ENCODE data around the gene GCSAM. TPM values are rescaled to one million over a fixed set of nuclear protein-coding genes. Genes with fewer than 3 reads are reported as not detected.

The GCSAM gene
- polyA plus RNA-seq, 3 donors: 0.74 to 2.1 (median 1.3) TPM

- no peak for DNase-seq
Observed at GRCh38 chr3:112104774-112105173, 28.3 kb downstream of the GCSAM start.

GRCh38 chr3:112101916-112102315, 31.1 kb downstream of the GCSAM start:
- no peak for DNase-seq

GRCh38 chr3:112097378-112097777, 35.7 kb downstream of the GCSAM start:
- DNase-seq: no peak

- DNase-seq: no peak
Observed at GRCh38 chr3:112096176-112096575, 36.9 kb downstream of the GCSAM start.

GRCh38 chr3:112095731-112096130, 37.3 kb downstream of the GCSAM start:
- DNase-seq: no peak

- no peak for DNase-seq
Observed at GRCh38 chr3:112093180-112093522, 39.9 kb downstream of the GCSAM start.

GRCh38 chr3:112092496-112093179, 40.4 kb downstream of the GCSAM start:
- DNase-seq: no peak

- DNase-seq: no peak
Observed at GRCh38 chr3:112090887-112091586, 42.0 kb downstream of the GCSAM start.

- DNase-seq: no peak
Observed at GRCh38 chr3:112089956-112090886, 42.8 kb downstream of the GCSAM start.

- DNase-seq: no peak
Observed at GRCh38 chr3:112088944-112089343, 44.1 kb downstream of the GCSAM start.

- no peak for DNase-seq
Observed at GRCh38 chr3:112087746-112088145, 45.3 kb downstream of the GCSAM start.

GRCh38 chr3:112086875-112087524, 46.0 kb downstream of the GCSAM start:
- DNase-seq: no peak

- DNase-seq: peak; percentile 81
Observed at GRCh38 chr3:112086076-112086854, 46.8 kb downstream of the GCSAM start, which contains the start of gene C3orf52. C3orf52 (plus strand) TSS chr3:112086389; CDS start chr3:112086408, 19 bp downstream.

GRCh38 chr3:112085735-112086075, 47.3 kb downstream of the GCSAM start:
- no peak for DNase-seq

- DNase-seq: no peak
Observed at GRCh38 chr3:112084980-112085705, 47.9 kb downstream of the GCSAM start.

- no peak for DNase-seq
Observed at GRCh38 chr3:112083239-112083638, 49.8 kb downstream of the GCSAM start.

- no peak for DNase-seq
Observed at GRCh38 chr3:112078125-112079083, 54.6 kb downstream of the GCSAM start.

- DNase-seq: no peak
Observed at GRCh38 chr3:112074616-112075497, 58.2 kb downstream of the GCSAM start.
